ENCODE results near the gene FARP2. TPM values are rescaled to one million over a fixed set of nuclear protein-coding genes. Genes with fewer than 3 reads are reported as not detected.

The FARP2 gene
- total and polyA plus RNA-seq, 2 of the 13 experiments (the other 11 are each of a cell fraction or from before 2014, with no cell fraction given): 28.0 to 45.4 TPM

GRCh38 chr2:241516520-241516965 is 160.5 kb downstream of the FARP2 start (continued):
- TF ChIP-seq, protein P1, sequence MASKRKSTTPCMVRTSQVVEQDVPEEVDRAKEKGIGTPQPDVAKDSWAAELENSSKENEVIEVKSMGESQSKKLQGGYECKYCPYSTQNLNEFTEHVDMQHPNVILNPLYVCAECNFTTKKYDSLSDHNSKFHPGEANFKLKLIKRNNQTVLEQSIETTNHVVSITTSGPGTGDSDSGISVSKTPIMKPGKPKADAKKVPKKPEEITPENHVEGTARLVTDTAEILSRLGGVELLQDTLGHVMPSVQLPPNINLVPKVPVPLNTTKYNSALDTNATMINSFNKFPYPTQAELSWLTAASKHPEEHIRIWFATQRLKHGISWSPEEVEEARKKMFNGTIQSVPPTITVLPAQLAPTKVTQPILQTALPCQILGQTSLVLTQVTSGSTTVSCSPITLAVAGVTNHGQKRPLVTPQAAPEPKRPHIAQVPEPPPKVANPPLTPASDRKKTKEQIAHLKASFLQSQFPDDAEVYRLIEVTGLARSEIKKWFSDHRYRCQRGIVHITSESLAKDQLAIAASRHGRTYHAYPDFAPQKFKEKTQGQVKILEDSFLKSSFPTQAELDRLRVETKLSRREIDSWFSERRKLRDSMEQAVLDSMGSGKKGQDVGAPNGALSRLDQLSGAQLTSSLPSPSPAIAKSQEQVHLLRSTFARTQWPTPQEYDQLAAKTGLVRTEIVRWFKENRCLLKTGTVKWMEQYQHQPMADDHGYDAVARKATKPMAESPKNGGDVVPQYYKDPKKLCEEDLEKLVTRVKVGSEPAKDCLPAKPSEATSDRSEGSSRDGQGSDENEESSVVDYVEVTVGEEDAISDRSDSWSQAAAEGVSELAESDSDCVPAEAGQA (IDR thresholded peaks at IDR 0.05; ENCODE audit: low read depth): no peak
- TF ChIP-seq, protein P1 (CRISPR knock-in tag; IDR thresholded peaks at IDR 0.05; ENCODE audit: borderline replicate concordance): no peak
- TF ChIP-seq SNAPC4 (CRISPR knock-in tag; IDR thresholded peaks at IDR 0.05): no peak
- TF ChIP-seq ZNF556 (CRISPR knock-in tag; IDR thresholded peaks at IDR 0.05; ENCODE audit: borderline replicate concordance): 0 out of 2 replicates have a peak, but pooled peaks have one; percentile 25
- peak; percentile 99 for TF ChIP-seq ZNF646 (CRISPR knock-in tag; IDR thresholded peaks at IDR 0.05)

Measured in HepG2 (cell line).